Fibroblast of pulmonary artery (primary cell): ENCODE measurements around the gene CDC42EP3.

Experiments used
- DNase-seq: peaks from one replicate; pipeline ENCODE4 v3.0.0-alpha.2; 2010; ENCODE audit warnings: low read depth
- H3K4me3 ChIP-seq: replicated peaks from 2 replicates; pipeline ENCODE4 v1.5.1; 2011; ENCODE audit warnings: low read depth, mild to moderate bottlenecking, control low read depth, low read length, moderate library complexity
- TF ChIP-seq, protein P1 (sequence below): IDR thresholded peaks from 2 replicates; pipeline ENCODE4 v1.5.1; 2011; ENCODE audit warnings: mild to moderate bottlenecking, control low read depth, low read length, inconsistent platforms; ENCODE audit errors: missing control alignments

CDC42EP3 gene

GRCh38 chr2:37674946-37675345, 3.5 kb upstream of the CDC42EP3 start:
- TF ChIP-seq, protein P1, sequence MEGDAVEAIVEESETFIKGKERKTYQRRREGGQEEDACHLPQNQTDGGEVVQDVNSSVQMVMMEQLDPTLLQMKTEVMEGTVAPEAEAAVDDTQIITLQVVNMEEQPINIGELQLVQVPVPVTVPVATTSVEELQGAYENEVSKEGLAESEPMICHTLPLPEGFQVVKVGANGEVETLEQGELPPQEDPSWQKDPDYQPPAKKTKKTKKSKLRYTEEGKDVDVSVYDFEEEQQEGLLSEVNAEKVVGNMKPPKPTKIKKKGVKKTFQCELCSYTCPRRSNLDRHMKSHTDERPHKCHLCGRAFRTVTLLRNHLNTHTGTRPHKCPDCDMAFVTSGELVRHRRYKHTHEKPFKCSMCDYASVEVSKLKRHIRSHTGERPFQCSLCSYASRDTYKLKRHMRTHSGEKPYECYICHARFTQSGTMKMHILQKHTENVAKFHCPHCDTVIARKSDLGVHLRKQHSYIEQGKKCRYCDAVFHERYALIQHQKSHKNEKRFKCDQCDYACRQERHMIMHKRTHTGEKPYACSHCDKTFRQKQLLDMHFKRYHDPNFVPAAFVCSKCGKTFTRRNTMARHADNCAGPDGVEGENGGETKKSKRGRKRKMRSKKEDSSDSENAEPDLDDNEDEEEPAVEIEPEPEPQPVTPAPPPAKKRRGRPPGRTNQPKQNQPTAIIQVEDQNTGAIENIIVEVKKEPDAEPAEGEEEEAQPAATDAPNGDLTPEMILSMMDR = no peak
- no peak overlapping the region for H3K4me3 ChIP-seq
- DNase-seq = no peak

- TF ChIP-seq, protein P1 = no peak
- H3K4me3 ChIP-seq = peak overlapping the region; percentile 86
- DNase-seq = no peak
These were observed 1.4 kb upstream of the CDC42EP3 start for GRCh38 chr2:37672870-37673184.

GRCh38 chr2:37672104-37672869, 845 bp upstream of the CDC42EP3 start:
- H3K4me3 ChIP-seq = peak overlapping the region; percentile 86
- TF ChIP-seq, protein P1 = no peak
- DNase-seq = peak; percentile 85

GRCh38 chr2:37671816-37672103, 318 bp upstream of the CDC42EP3 start:
- H3K4me3 ChIP-seq = peak overlapping the region; percentile 86
- no peak for DNase-seq
- TF ChIP-seq, protein P1 = no peak

- peak; percentile 40 for DNase-seq
- TF ChIP-seq, protein P1 = no peak
- peak overlapping the region; percentile 86 for H3K4me3 ChIP-seq
These were observed 949 bp downstream of the CDC42EP3 start for GRCh38 chr2:37670378-37671008.

DNA sequence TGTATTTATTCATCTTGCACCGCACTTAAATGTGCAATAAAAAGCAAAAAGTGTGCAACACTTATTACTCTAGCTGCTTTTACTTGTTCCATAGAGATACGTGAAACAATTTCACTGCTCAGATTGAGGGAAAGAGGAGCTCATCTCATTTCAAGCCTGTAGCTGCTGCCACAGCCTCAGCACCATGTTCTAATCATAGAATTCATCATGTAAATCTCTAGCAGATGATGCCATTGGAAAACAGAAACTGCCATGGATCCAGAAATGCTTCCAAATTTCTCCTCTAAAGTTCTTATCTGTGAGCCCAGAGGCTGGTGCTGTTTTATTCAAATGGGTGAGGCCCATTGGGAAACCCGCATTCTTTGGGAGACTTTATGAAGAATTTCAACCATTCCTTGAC, 2.0 kb downstream of the CDC42EP3 start:
- TF ChIP-seq, protein P1 = no peak
- peak; percentile 36 for DNase-seq
- H3K4me3 ChIP-seq = peak overlapping the region; percentile 86

- TF ChIP-seq, protein P1 = no peak
- no peak overlapping the region for H3K4me3 ChIP-seq
- DNase-seq = no peak
These were observed 3.7 kb downstream of the CDC42EP3 start for GRCh38 chr2:37667704-37668103.
